Liver (tissue), 3 donors: Measurements from ENCODE around the gene SCLY.

Source experiments
- FOXA1 ChIP-seq: IDR thresholded peaks from 2 replicates; pipeline ENCODE4 v1.6.1; 2016; ENCODE audit warnings: antibody characterized with exemption
- GABPA ChIP-seq, 2 donors: IDR thresholded peaks in 1 of 2; conservative IDR thresholded peaks in 1 of 2; 2 replicates each; pipeline ENCODE4 v1.6.1; 2016; ENCODE audit warnings: antibody characterized with exemption in 2 of 2, mild to moderate bottlenecking in 1 of 2, moderate library complexity in 1 of 2
- RAD21 ChIP-seq, 2 donors: IDR thresholded peaks; 2 replicates each; pipeline ENCODE4 v1.6.1; 2016; ENCODE audit warnings: antibody characterized with exemption in 2 of 2, mild to moderate bottlenecking in 2 of 2
- TAF1 ChIP-seq: conservative IDR thresholded peaks from 2 replicates; pipeline ENCODE4 v1.6.1; 2016; ENCODE audit warnings: antibody characterized with exemption, mild to moderate bottlenecking
- TF ChIP-seq, protein P1 (sequence below): fragments of 150-350 bp; IDR thresholded peaks from 2 replicates; pipeline ENCODE4 v1.5.1; 2017; ENCODE audit warnings: improper control_type of control experiment, low read depth, low read length; ENCODE audit not compliant: missing input control
- TF ChIP-seq, protein P2 (sequence below): IDR thresholded peaks from 2 replicates; pipeline ENCODE4 v1.6.1; 2016; ENCODE audit warnings: antibody characterized with exemption
- TF ChIP-seq, protein P3 (sequence below): IDR thresholded peaks from 2 replicates; pipeline ENCODE4 v1.6.1; 2016; ENCODE audit warnings: antibody characterized with exemption
- TF ChIP-seq, protein P4 (sequence below): IDR thresholded peaks from 2 replicates; pipeline ENCODE4 v1.6.1; 2016; ENCODE audit warnings: antibody characterized with exemption
- donor health status: healthy.
- donor health status: healthy.

DNA sequence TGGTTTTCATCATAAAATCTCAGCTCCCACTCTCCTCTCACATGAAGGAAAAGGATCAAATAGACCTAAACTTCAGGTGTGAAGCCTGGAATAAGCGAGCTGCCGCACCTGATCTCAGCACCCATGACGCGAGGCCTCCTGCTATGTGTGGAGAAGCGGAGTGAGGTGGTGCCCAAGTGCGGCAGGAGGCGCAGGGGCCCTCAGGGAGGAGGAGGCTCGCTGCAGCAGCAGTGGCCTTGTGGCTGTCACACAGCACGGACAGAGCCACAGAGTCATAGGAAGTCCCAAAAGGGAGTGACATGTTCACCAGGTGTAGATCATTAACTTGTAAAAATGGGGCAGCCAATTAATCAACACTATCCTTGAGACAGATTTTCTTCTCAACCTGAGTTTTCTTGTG, 9.1 kb downstream of the SCLY start:
- TF ChIP-seq, protein P1, sequence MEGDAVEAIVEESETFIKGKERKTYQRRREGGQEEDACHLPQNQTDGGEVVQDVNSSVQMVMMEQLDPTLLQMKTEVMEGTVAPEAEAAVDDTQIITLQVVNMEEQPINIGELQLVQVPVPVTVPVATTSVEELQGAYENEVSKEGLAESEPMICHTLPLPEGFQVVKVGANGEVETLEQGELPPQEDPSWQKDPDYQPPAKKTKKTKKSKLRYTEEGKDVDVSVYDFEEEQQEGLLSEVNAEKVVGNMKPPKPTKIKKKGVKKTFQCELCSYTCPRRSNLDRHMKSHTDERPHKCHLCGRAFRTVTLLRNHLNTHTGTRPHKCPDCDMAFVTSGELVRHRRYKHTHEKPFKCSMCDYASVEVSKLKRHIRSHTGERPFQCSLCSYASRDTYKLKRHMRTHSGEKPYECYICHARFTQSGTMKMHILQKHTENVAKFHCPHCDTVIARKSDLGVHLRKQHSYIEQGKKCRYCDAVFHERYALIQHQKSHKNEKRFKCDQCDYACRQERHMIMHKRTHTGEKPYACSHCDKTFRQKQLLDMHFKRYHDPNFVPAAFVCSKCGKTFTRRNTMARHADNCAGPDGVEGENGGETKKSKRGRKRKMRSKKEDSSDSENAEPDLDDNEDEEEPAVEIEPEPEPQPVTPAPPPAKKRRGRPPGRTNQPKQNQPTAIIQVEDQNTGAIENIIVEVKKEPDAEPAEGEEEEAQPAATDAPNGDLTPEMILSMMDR: no peak
- TF ChIP-seq GABPA (IDR thresholded peaks at IDR 0.05 in 1 of 2, conservative IDR thresholded peaks at IDR 0.05 in 1 of 2) (no peak), RAD21 (IDR thresholded peaks at IDR 0.05) (no peak), FOXA1 (no peak), TAF1 (no peak)
- TF ChIP-seq, protein P2, sequence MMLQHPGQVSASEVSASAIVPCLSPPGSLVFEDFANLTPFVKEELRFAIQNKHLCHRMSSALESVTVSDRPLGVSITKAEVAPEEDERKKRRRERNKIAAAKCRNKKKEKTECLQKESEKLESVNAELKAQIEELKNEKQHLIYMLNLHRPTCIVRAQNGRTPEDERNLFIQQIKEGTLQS: no peak
- TF ChIP-seq, protein P3, sequence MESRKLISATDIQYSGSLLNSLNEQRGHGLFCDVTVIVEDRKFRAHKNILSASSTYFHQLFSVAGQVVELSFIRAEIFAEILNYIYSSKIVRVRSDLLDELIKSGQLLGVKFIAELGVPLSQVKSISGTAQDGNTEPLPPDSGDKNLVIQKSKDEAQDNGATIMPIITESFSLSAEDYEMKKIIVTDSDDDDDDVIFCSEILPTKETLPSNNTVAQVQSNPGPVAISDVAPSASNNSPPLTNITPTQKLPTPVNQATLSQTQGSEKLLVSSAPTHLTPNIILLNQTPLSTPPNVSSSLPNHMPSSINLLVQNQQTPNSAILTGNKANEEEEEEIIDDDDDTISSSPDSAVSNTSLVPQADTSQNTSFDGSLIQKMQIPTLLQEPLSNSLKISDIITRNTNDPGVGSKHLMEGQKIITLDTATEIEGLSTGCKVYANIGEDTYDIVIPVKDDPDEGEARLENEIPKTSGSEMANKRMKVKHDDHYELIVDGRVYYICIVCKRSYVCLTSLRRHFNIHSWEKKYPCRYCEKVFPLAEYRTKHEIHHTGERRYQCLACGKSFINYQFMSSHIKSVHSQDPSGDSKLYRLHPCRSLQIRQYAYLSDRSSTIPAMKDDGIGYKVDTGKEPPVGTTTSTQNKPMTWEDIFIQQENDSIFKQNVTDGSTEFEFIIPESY: no peak
- TF ChIP-seq, protein P4, sequence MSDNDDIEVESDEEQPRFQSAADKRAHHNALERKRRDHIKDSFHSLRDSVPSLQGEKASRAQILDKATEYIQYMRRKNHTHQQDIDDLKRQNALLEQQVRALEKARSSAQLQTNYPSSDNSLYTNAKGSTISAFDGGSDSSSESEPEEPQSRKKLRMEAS: no peak
